Bronchial epithelial cell (primary cell): ENCODE results near the gene FOXO3. TPM values are rescaled to one million over a fixed set of nuclear protein-coding genes. Genes with fewer than 3 reads are reported as not detected.

ENCODE experiments used
- DNase-seq: peaks from one replicate; pipeline ENCODE4 v3.0.0-alpha.2; 2010; ENCODE audit warnings: low read depth
- FAIRE-seq: peaks from 2 replicates; lab custom pipeline; 2011; peaks lifted over from hg19 to GRCh38; lab: Jason Lieb, UNC
- H3K27me3 ChIP-seq: 2 replicates; pipeline ENCODE4 v1.5.1; 2011; ENCODE audit warnings: low read length; ENCODE audit not compliant: control insufficient read depth, insufficient read depth
- H3K36me3 ChIP-seq: 2 replicates; pipeline ENCODE4 v1.5.1; 2011; ENCODE audit warnings: low read length; ENCODE audit not compliant: control insufficient read depth, insufficient read depth
- H3K4me3 ChIP-seq: 2 replicates; pipeline ENCODE4 v1.5.1; 2011; ENCODE audit warnings: mild to moderate bottlenecking, low read depth, low read length, control low read depth
- total RNA-seq: library from RNA; depleted of rRNA; stranded (reverse); fragments of >200 nt; gene quantifications from 2 replicates; pipeline ENCODE4 v1.2.1, GENCODE V29; 2014
- TF ChIP-seq, protein P1 (sequence below): IDR thresholded peaks from 2 replicates; pipeline ENCODE4 v1.5.1; 2011; ENCODE audit warnings: mild to moderate bottlenecking, moderate library complexity, low read length, control low read depth, inconsistent platforms; ENCODE audit not compliant: insufficient read depth, severe bottlenecking

The FOXO3 gene
- total RNA-seq, 1 donor from 2014 or later, result 28.7 TPM

GRCh38 chr6:108685970-108686369, 125.3 kb downstream of the FOXO3 start:
- Histone ChIP-seq H3K36me3 (peaks cover 2% of the 10 kb centered on the region), H3K4me3 (no peak overlapping the region), H3K27me3 (no peaks in the 10 kb centered on the region)
- TF ChIP-seq, protein P1, sequence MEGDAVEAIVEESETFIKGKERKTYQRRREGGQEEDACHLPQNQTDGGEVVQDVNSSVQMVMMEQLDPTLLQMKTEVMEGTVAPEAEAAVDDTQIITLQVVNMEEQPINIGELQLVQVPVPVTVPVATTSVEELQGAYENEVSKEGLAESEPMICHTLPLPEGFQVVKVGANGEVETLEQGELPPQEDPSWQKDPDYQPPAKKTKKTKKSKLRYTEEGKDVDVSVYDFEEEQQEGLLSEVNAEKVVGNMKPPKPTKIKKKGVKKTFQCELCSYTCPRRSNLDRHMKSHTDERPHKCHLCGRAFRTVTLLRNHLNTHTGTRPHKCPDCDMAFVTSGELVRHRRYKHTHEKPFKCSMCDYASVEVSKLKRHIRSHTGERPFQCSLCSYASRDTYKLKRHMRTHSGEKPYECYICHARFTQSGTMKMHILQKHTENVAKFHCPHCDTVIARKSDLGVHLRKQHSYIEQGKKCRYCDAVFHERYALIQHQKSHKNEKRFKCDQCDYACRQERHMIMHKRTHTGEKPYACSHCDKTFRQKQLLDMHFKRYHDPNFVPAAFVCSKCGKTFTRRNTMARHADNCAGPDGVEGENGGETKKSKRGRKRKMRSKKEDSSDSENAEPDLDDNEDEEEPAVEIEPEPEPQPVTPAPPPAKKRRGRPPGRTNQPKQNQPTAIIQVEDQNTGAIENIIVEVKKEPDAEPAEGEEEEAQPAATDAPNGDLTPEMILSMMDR, result no peak
- DNase-seq, result no peak
- no peak for FAIRE-seq

DNA sequence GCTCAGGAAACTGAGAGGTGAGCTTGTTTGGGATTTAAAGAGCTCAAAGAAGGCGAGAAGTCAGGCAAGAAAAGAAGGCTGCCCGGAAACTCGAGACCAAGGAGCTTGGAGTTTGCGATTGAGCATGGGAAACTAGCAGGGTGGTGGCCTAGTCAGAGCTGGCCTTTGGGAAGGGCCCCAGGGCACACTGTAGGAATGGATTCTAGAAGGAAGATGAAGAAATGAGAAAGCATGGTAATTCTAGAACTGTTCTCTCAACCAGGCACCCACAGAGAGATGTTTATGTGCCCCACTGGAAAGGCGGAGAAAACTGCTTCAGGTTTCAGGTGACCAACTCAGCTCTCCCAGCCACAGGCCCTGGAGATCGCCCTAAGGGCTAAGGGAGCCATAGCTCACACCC, 126.2 kb downstream of the FOXO3 start:
- H3K4me3 ChIP-seq, result no peak overlapping the region
- DNase-seq, result no peak
- TF ChIP-seq, protein P1, result no peak
- H3K36me3 ChIP-seq, result peaks cover 2% of the 10 kb centered on the region
- FAIRE-seq, result no peak
- H3K27me3 ChIP-seq, result no peaks in the 10 kb centered on the region

DNA sequence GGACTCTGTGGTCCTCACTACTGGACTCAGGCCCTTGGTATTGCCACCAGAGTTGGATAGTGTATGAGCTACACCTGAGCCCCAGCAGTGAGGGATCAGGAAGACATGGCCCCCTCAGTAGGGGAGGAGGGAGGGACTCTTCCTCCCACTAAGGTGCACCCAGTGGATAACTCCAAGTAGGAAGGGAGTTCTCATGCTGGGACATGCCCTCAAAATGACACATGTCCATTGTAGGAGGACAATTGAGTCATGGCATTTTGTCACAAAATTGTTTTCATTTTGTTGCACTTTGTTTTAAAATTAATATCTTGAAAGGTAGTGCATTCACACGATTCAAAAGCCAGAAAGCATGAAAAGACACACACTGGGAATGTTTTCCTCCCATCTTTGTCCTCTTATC, 127.2 kb downstream of the FOXO3 start:
- peaks cover 2% of the 10 kb centered on the region for H3K36me3 ChIP-seq
- DNase-seq, result peak; percentile 77
- TF ChIP-seq, protein P1, result no peak
- no peak overlapping the region for H3K4me3 ChIP-seq
- no peak for FAIRE-seq
- no peaks in the 10 kb centered on the region for H3K27me3 ChIP-seq

- H3K4me3 ChIP-seq, result no peak overlapping the region
- H3K27me3 ChIP-seq, result no peaks in the 10 kb centered on the region
- FAIRE-seq (peak; percentile 99), DNase-seq (peak; percentile 99)
- TF ChIP-seq, protein P1, result no peak
- H3K36me3 ChIP-seq, result peaks cover 2% of the 10 kb centered on the region
Observed at GRCh38 chr6:108689272-108690161, 128.8 kb downstream of the FOXO3 start.

DNA sequence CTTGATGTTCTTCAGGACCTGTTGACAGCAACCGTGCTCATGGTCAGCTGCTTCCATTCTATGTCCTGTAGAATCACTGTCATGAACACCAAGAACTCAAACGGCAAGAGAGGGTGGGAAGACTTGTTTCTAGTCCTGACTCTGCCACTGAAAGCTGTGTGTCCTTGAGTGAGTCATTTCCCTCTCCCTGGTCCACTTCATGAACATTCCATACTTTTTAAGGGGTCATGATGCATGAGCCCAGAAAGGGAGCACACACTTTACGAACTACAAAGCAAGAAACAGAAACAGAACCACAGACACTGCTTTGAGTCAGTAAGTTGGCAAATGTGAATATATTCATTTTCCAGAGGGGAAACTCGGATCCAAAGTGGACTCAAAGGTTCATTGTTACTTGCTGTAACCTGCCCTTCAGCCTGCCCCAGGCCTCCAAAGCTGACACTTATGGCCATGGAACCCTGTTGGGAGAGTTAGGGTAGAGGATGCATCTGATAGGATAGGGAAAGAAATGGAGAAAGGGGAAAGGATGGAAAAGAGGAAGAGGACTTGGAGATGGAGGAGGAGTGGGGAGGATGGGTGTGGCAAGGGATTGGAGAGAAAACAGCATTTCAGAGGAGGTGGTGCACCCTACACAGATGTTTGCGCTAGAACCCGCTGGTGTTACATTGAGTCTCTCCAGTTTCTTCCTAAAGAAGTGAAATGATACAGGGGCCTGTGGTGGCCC, 129.8 kb downstream of the FOXO3 start:
- TF ChIP-seq, protein P1, result no peak
- FAIRE-seq, result peak; percentile 32
- no peaks in the 10 kb centered on the region for H3K36me3 ChIP-seq

More for the DNA sequence above, 129.8 kb downstream of the FOXO3 start:
- H3K27me3 ChIP-seq, result no peaks in the 10 kb centered on the region
- H3K4me3 ChIP-seq, result no peak overlapping the region
- peak; percentile 71 for DNase-seq
